ENCODE measurements around the gene ACTL7A.

Gene ACTL7A

GRCh38 chr9:108900176-108900575 lies 38.1 kb downstream of the ACTL7A start:
- no peak for TF ChIP-seq CTCF (IDR thresholded peaks at IDR 0.05; ENCODE audit: low read depth, low read length, missing control alignments)
- H3K4me3 ChIP-seq (ENCODE audit: low read depth, low read length): no peak overlapping the region
- no peak for DNase-seq (ENCODE audit: low read depth)

- DNase-seq (ENCODE audit: low read depth): no peak
- no peak overlapping the region for H3K4me3 ChIP-seq (ENCODE audit: low read depth, low read length)
- no peak for TF ChIP-seq CTCF (IDR thresholded peaks at IDR 0.05; ENCODE audit: low read depth, low read length, missing control alignments)
Measured at GRCh38 chr9:108903420-108904103, 41.5 kb downstream of the ACTL7A start.

GRCh38 chr9:108904161-108904560 lies 42.1 kb downstream of the ACTL7A start:
- H3K4me3 ChIP-seq (ENCODE audit: low read depth, low read length): no peak overlapping the region
- no peak for TF ChIP-seq CTCF (IDR thresholded peaks at IDR 0.05; ENCODE audit: low read depth, low read length, missing control alignments)
- no peak for DNase-seq (ENCODE audit: low read depth)

GRCh38 chr9:108905494-108905893 lies 43.4 kb downstream of the ACTL7A start:
- DNase-seq (ENCODE audit: low read depth): no peak
- no peak for TF ChIP-seq CTCF (IDR thresholded peaks at IDR 0.05; ENCODE audit: low read depth, low read length, missing control alignments)
- H3K4me3 ChIP-seq (ENCODE audit: low read depth, low read length): no peak overlapping the region

GRCh38 chr9:108910402-108910801 lies 48.3 kb downstream of the ACTL7A start:
- H3K4me3 ChIP-seq (ENCODE audit: low read depth, low read length): no peak overlapping the region
- TF ChIP-seq CTCF (IDR thresholded peaks at IDR 0.05; ENCODE audit: low read depth, low read length, missing control alignments): no peak
- DNase-seq (ENCODE audit: low read depth): no peak

- TF ChIP-seq CTCF (IDR thresholded peaks at IDR 0.05; ENCODE audit: low read depth, low read length, missing control alignments): no peak
- no peak for DNase-seq (ENCODE audit: low read depth)
- H3K4me3 ChIP-seq (ENCODE audit: low read depth, low read length): no peak overlapping the region
Measured at GRCh38 chr9:108910914-108911313, 48.8 kb downstream of the ACTL7A start.

- no peak for TF ChIP-seq CTCF (IDR thresholded peaks at IDR 0.05; ENCODE audit: low read depth, low read length, missing control alignments)
- no peak overlapping the region for H3K4me3 ChIP-seq (ENCODE audit: low read depth, low read length)
- no peak for DNase-seq (ENCODE audit: low read depth)
Measured at GRCh38 chr9:108911820-108912219, 49.8 kb downstream of the ACTL7A start.

All from GM12864 (cell line).